GM12892 (cell line): ENCODE measurements around the gene TBC1D8B.

ENCODE experiments used
- POLR2A ChIP-seq: IDR thresholded peaks from 2 replicates; pipeline ENCODE4 v1.6.1; 2011; ENCODE audit warnings: low read depth, low read length, control low read depth
- TAF1 ChIP-seq: IDR thresholded peaks from 2 replicates; pipeline ENCODE4 v1.6.1; 2011; ENCODE audit warnings: low read depth, mild to moderate bottlenecking, control low read depth, low read length, borderline replicate concordance

- no peak for TF ChIP-seq POLR2A
- no peak for TF ChIP-seq TAF1
Observed at GRCh38 chrX:106899276-106899675, 96.8 kb downstream of the TBC1D8B start.
